HG02870 (cell line): ENCODE measurements around the gene MSI2.

Experiments
- ATAC-seq: cut with Tn5 transposase; IDR thresholded peaks from one replicate; pipeline ENCODE4 v1.9.1; 2021; ENCODE audit warnings: mild to moderate bottlenecking, moderate library complexity; ENCODE audit not compliant: unreplicated experiment

Gene MSI2

GRCh38 chr17:57245786-57246185, 10.5 kb upstream of the MSI2 start:
- no peak for ATAC-seq

GRCh38 chr17:57246257-57246656, 10.1 kb upstream of the MSI2 start:
- ATAC-seq, result no peak

GRCh38 chr17:57247261-57247660, 9.1 kb upstream of the MSI2 start:
- no peak for ATAC-seq

GRCh38 chr17:57247913-57248312, 8.4 kb upstream of the MSI2 start:
- ATAC-seq, result no peak

- ATAC-seq, result no peak
Measured at GRCh38 chr17:57249520-57249919, 6.8 kb upstream of the MSI2 start.

GRCh38 chr17:57251211-57251787, 5.0 kb upstream of the MSI2 start:
- no peak for ATAC-seq

- ATAC-seq, result no peak
Measured at GRCh38 chr17:57253362-57254065, 2.8 kb upstream of the MSI2 start.

DNA sequence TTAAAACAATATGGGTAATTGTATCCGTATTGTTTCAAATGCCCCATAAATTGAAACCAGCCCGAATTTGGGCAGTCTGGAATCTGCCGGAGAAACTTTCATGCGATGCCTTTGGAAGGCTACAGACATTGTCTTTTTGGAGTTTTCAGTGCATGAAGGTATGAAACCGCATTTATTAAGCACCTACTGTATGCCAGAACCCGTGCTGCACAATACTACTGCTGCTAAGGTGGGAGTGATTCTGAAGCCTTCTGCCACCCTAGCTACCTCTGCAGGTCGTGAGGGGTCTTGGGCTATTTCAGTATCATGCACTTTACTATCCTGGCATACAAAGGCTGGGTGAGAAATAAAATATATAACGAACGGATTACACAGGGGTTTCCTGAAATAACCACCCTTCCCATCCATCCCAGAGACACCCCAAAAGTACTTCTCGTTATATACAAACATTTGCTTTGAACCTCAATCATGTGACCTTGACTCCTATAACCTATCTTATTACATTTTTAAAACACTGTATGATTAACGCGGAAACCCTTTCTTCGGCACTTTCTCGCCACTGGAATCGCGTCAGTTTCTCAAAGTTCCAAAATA, 1.0 kb upstream of the MSI2 start:
- no peak for ATAC-seq

GRCh38 chr17:57256708-57257112, 387 bp downstream of the MSI2 start:
- ATAC-seq, result no peak

GRCh38 chr17:57257195-57257894, 1.0 kb downstream of the MSI2 start:
- ATAC-seq, result no peak

DNA sequence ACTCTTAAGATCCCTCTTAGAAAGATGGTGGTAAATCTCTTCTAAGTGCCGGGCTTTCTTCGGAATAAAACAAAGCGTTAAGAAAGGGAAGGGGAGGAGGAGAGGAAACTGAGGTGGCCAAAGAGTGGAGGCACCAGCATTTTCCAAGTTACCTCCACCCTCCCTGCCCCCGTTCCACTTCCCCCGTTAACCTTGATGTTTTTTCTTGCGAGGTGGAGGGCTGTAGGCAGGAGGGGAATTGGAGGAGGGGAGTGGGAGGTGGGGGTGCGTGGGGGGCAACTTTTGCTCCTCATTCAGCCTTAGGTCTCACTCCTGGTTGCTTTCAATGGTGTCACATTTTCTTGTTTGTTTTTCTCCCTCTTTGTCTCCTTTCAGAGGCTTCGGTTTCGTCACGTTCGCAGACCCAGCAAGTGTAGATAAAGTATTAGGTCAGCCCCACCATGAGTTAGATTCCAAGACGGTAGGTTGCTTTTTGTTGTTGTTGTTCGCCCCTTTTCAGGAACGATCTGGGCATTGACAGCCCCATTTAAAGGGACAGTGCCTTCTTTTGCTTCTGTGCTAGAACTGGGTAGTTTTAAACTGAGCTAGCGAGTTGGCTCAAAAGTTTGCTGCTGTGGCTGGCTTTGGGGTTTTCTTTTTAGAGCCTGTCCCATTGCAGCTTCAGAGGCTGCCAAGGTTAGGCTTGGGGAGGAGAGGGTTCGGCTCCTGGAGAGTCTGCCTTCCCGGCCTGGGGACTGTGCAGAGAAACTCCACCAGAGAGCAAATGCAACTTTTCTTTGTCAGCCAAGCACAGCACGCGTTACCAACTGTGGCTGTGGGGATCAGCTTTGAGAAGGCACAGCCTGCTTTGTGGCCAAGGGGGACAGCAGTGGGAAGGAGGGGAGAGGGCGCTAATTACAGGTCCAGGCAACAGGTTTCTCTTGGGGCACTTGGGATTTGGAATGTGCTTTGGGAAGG, 1.9 kb downstream of the MSI2 start:
- ATAC-seq, result no peak

GRCh38 chr17:57259306-57259705, 3.0 kb downstream of the MSI2 start:
- ATAC-seq, result no peak

DNA sequence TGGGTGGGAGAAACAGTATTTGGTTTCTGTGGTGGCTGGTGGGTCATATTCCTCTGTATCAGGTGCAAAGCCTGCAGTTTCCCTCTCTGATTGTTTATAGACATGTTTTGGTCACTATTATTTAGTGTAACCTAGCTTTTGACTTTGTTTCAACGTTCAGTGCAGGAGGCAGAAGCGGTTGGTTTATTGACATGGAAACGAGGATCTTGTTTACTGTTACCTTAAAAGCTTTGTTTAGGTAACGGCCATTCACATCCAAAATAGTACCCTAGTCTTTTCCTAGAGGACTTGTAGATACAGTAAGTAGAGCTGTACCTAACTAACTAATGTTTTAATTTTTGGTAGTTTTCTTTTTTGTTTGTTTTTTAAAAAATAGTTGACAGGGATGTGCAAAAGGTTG, 3.5 kb downstream of the MSI2 start:
- no peak for ATAC-seq

DNA sequence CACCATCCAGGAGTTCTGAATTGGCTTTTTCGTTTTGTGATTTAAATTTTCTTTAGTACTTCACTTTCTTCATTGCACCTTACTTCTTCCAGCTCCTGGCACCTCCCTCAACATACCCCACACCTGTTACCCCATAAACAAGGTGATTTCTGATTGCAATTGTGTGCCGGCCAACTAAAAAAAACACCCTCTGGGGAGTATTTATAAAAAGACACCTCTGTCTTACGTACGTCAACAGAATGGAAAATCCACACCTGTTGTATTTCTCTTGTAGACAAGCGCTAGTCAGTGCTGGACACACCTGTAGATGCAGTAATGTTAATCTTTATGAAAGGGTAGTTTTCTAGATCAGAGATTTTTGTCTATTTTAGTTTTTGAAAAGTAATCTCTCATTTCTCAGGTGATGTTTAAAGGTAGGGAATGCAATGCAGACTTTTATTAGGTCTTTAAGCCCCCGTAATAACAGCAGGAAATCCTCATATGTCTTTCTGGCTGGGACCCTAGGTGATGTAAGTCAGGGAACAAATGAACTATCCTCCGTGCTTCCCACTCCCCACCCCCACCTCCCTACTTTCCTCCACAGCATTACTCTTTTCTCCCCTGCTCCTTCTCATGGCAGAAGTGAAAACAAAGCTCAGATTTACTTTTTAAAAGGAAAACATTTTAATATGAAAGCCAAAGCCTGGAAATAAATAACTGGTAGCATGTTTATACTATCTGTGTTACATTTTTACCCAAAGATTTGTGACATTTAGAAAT, 4.2 kb downstream of the MSI2 start:
- no peak for ATAC-seq

- ATAC-seq, result no peak
Measured at GRCh38 chr17:57261084-57261461, 4.8 kb downstream of the MSI2 start.

DNA sequence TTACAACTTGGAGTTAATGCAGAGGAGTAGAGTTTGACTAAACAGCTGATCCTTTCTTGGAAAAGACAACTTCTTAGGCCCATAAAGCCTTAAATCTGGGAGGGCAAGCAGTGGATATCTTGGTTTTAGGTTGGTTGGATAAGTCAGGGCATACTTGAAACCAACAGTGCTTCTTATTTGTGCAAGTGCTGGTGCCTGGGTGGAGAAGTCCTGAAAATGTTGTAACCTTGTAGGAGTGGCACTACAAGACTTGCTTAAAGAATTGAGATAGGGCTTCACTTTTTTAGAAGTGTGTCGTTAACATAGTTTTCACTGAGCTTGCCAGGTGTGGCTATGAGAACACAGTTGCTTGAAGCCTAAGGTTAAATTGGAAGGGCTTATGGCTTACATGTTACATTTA, 6.2 kb downstream of the MSI2 start:
- ATAC-seq, result no peak

- ATAC-seq, result no peak
Measured at GRCh38 chr17:57264250-57264649, 7.9 kb downstream of the MSI2 start.

- no peak for ATAC-seq
Measured at GRCh38 chr17:57264776-57265175, 8.5 kb downstream of the MSI2 start.

- no peak for ATAC-seq
Measured at GRCh38 chr17:57266902-57267311, 10.6 kb downstream of the MSI2 start.

DNA sequence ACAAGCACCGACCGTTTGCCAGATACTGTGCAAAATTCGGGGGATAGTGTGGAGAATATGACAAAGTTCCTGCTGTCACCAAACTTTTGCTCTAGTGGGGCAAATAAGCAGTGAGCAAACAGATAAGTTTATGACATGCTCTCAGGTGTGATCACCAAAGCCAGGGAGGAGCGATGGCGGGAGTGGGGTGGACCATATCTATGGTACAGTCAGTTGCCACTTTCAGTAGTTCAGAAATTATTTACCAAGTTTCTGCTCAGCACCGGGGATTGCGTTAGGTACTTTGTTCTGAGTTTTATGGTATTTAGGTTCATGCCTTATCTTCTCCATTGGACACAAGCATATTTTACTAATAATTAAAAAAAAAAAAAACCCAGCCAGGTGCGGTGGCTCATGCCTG, 11.9 kb downstream of the MSI2 start:
- no peak for ATAC-seq
